Measurements from ENCODE around the gene ADORA1. TPM values are rescaled to one million over a fixed set of nuclear protein-coding genes. Genes with fewer than 3 reads are reported as not detected.

ADORA1 gene
- total RNA-seq, 4 donors from 2014 or later = 0.64 to 1.7 (median 0.66) TPM; not detected in 1

- H3K9me3 ChIP-seq = no peaks in the 10 kb centered on the region
- no peak within 1 kb of the TSS for H3K4me3 ChIP-seq
- no peak for TF ChIP-seq CTCF (IDR thresholded peaks at IDR 0.05)
- TF ChIP-seq POLR2A (IDR thresholded peaks at IDR 0.05) = no peak
- intact Hi-C loops (cut with DNase I) = no loop called here
- WGBS, 2 donors = 27 to 58% methylated on average over 2 of the region's 36 CpGs
- H3K36me3 ChIP-seq = no peaks in the 10 kb centered on the region
- DNase-seq = no peak
- H3K27ac ChIP-seq = no peak within 1 kb of the TSS
- H3K4me1 ChIP-seq = no peaks in the 10 kb centered on the region
- peaks cover 0 to 44% (median 0%) of the 10 kb centered on the region in 4 donors for H3K27me3 ChIP-seq
Measured at GRCh38 chr1:203085528-203086406, 41.8 kb upstream of the ADORA1 start, which contains the start of gene MYOG. TSS of gene MYOG (minus strand) at chr1:203086012. CDS start at chr1:203085961, 51 bp downstream.

GRCh38 chr1:203086992-203087763 is 40.3 kb upstream of the ADORA1 start:
- no peak for DNase-seq
- no peak overlapping the region for H3K4me3 ChIP-seq
- WGBS, 2 donors = 81 to 91% methylated on average over 9 to 10 of the region's 11 CpGs
- no peak overlapping the region for H3K27ac ChIP-seq
- peaks cover 0 to 41% (median 0%) of the 10 kb centered on the region in 4 donors for H3K27me3 ChIP-seq
- H3K9me3 ChIP-seq = no peaks in the 10 kb centered on the region
- TF ChIP-seq POLR2A (IDR thresholded peaks at IDR 0.05) (no peak), CTCF (IDR thresholded peaks at IDR 0.05) (no peak)
- H3K4me1 ChIP-seq = no peaks in the 10 kb centered on the region
- no peaks in the 10 kb centered on the region for H3K36me3 ChIP-seq
- intact Hi-C loops (cut with DNase I) = no loop called here

GRCh38 chr1:203088441-203088840 is 39.1 kb upstream of the ADORA1 start:
- Histone ChIP-seq H3K27ac (no peak overlapping the region), H3K27me3 (peaks cover 0 to 31% (median 0%) of the 10 kb centered on the region in 4 donors), H3K36me3 (no peaks in the 10 kb centered on the region), H3K4me3 (no peak overlapping the region), H3K4me1 (no peaks in the 10 kb centered on the region), H3K9me3 (no peaks in the 10 kb centered on the region)
- intact Hi-C loops (cut with DNase I) = no loop called here
- 74 to 82% methylated on average over 3 of the region's 3 CpGs for WGBS, 2 donors
- DNase-seq = no peak
- no peak for TF ChIP-seq POLR2A (IDR thresholded peaks at IDR 0.05)
- no peak for TF ChIP-seq CTCF (IDR thresholded peaks at IDR 0.05)

GRCh38 chr1:203089001-203089650 is 38.4 kb upstream of the ADORA1 start:
- Histone ChIP-seq H3K27ac (no peak overlapping the region), H3K4me1 (no peaks in the 10 kb centered on the region), H3K4me3 (no peak overlapping the region), H3K36me3 (no peaks in the 10 kb centered on the region), H3K27me3 (peaks cover 0 to 31% (median 0%) of the 10 kb centered on the region in 4 donors), H3K9me3 (peaks cover 0 to 3% (median 0%) of the 10 kb centered on the region in 3 donors)
- DNase-seq = no peak
- intact Hi-C loops (cut with DNase I) = no loop called here
- 57 to 65% methylated on average over 3 to 7 of the region's 7 CpGs for WGBS, 2 donors
- TF ChIP-seq POLR2A (IDR thresholded peaks at IDR 0.05) (no peak), CTCF (IDR thresholded peaks at IDR 0.05) (no peak)

Measured in esophagus squamous epithelium (tissue), 5 donors.